GM18870 (cell line): ENCODE data around the gene FNIP2.

Source experiments
- ATAC-seq: cut with Tn5 transposase; IDR thresholded peaks from one replicate; pipeline ENCODE4 v1.9.1; 2021; ENCODE audit warnings: moderate library complexity; ENCODE audit not compliant: unreplicated experiment

Gene FNIP2

DNA sequence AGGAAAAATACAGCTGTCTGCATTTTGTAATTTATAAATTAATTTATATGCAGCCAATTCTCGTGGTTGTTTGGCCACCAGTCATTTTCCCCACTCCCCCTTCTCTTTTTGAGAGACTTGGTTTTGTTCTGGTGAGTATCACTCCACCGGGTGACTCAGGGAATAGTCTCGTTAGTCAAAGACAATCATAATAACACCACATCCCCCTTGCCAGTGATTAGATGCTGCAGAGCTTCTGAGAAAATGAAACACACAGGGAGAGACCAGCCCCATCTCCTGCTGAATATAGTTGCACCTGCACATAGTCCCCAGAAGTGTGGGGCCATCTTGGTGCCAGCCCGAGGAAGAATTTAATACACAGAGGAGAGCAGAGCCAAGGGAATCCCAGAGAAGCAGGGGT lies 8.0 kb upstream of the FNIP2 start:
- no peak for ATAC-seq

DNA sequence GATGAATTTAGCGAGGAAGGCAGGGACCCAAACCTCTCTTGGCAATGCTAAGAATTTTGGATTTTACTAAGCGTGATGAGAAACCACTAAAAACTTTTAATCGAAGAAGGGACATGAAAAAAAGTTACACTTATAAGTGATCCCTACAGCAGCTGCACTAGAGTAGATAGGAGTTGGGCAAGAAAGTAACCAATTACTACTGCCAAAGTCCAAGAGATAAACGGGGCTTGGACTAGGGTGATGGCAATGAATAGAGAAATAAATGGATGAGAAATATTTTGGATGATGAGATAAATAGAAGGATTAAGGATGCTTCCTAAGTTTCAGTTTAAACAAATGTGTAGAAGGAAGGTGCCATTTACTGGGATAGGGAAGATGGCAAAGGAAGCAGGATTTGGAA lies 6.3 kb upstream of the FNIP2 start:
- no peak for ATAC-seq

DNA sequence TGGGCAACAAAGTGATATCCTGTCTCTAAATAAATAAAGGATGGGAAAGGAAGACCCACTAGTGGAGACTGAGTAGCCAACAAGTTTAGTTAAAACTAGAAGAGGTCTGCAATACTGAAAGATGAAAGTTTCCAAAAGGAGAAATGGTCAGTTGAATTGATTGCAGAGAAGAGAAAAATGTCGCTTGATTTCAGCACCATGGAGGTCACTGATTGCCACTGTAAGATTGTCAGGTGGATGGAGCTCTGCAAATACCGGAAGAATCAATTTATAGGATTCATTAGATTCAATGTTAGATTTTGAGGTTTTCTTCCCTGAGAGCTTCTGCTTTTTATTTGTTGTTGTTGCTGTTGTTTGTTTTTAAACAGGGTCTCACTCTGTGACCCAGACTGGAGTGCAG lies 5.4 kb upstream of the FNIP2 start:
- no peak for ATAC-seq

DNA sequence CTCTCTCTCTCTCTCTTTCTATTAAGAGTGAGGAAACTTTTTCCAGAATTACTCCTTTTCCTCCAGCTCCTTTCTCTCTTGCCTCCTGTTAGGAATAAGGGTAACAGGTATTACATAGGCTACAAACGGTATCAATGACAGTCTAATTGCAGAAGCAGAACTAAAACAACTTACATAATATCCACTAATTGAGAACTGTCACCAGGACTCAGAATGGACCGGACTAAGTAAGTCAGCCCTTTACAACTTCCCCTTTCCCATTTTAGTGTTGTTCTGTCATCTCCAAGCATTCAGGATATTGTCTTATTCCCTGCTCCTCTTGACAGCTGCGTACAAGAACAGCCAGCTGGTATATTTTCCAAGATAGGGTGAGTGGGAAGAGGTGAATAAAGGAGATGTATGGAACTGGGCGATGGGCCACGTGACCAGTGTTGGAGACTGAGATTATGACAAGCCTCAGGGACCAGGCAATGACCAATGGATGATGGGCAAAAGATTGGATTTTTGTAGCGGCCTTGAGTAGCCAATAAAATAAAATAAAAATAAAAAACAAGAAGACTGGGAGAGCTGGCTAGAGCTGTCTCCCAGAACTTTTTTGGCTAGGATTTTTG lies 2.3 kb upstream of the FNIP2 start:
- no peak for ATAC-seq

DNA sequence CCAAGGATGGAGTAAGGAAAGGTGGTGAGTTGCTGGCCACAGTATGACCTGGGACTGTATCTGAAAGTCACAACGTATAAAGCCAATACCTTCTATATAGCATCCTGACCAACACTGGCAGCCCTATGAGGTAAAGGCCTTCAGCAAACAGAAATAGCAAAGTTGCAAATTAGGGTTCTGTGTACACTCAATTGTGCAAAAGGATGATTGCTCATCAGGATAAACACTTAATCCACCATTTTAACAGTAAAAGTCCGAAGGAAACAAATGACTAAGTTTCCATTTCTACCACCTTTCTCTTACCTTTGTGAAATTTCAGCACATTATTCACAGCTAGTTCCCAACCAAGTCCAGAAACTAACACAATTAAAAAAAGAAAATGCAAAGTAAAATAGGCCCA lies 1.4 kb upstream of the FNIP2 start:
- ATAC-seq = no peak

DNA sequence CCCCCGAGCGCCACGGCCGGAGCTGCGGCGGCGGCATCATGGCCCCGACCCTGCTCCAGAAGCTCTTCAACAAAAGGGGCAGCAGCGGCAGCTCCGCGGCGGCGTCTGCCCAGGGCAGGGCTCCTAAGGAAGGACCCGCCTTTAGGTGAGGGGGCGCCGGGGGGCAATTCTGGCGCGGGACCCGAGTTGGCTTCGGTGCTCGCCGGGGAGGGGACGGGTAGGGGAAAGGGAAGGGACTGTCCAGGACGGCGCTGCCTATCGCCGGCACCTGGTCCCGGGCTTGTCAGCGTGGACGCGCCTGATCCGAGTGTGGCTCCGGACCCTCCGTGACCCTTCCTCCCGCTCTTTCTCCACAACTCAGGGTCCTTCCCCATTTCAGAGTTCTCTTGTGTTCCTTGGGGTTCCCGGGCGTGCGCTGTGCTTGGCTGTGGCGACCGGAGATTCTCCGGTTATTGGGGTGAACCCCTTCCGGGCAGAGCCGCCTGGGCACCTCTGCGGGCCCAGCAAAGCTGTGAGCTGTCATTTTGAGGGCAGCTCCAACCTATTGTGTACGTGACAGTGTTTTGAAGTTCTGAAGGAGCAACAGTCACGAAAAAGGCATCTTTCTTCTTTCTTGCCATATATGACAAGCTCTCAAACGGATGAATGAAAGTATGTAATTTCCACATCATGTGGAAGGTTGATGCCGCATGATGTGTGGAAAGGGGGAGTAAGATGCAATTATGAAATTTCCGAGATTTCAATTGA lies 522 bp downstream of the FNIP2 start:
- ATAC-seq = peak; percentile 26

DNA sequence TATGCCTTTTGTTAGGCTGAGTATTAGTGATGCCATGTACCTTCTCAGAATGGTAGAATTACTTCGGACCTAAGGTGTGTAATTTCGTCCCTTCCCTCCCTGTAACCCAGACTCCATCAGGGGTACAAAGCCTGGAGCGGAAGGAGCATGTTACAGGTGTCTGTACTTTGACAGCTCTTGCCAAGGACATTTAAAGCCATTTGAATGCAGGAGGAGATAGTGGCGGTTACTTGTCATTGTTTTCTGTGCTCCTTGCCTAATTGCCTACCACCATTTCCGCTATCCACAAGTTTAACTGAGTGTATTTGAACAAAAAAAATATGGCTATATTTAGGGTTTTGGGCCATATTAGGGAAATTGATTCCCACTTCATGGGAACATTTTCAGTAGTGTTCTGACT lies 1.8 kb downstream of the FNIP2 start:
- no peak for ATAC-seq

DNA sequence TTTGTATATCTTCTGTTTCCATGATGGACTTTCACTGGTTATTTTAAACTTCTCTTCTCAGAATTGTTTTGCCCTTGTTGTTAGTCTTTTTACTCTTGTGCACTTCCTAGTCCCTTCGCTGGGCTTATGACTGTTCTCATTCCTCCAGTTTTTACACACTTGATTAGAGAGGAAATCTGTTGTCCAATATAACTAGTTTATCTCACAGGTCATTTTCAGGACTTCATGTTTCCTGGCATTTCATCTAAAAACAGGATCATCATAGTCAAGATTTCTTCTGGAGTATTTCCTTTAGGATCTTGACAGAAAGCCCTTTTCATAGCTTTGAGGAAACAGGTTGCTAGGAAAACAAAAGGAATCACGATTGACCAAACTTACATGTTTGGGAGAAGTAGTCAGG lies 3.0 kb downstream of the FNIP2 start:
- ATAC-seq = no peak

DNA sequence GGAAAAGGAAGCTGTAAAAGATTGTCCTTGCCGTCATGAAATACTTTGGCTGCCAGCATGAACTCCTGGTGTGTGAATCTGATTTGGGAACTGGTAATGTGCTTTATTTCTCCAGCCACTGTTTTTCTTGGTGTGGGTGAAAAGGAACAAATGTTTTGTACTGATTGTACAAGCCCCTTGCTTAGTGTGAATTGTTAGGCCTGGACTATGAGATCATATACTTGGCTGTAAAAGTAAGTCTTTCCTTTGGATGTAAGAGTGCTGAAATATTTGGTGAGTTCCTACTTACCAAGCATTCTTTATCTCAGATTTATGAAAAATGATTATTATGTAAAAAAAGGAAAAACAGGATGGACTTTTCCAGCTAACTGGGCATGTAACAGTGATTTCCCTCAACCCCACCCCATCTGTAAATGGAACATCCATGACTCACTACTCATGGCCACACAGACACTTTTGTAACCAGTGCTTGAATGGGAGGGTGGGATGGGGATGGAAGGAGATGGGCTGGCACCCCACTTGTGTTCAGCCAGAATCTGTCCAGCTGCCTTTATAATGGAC lies 6.3 kb downstream of the FNIP2 start:
- no peak for ATAC-seq

DNA sequence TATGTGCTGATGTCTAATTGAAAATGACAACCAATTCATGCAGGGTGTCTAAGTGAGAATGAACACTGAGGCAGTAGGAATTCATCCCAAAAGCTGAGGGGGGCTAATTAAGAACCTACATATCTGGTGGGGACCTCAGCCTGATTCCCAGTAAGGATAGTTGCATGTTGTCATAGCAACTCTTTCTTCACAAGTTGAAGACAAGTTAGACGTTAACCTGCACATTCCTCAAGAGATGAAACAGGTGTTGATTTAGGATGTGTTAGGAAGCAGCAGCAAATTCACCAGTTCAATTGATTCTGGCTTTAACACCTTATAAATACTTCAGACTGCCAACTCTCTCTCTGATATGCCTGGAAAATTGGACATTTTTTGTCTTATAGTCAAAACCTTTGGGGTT lies 7.3 kb downstream of the FNIP2 start:
- ATAC-seq = no peak

DNA sequence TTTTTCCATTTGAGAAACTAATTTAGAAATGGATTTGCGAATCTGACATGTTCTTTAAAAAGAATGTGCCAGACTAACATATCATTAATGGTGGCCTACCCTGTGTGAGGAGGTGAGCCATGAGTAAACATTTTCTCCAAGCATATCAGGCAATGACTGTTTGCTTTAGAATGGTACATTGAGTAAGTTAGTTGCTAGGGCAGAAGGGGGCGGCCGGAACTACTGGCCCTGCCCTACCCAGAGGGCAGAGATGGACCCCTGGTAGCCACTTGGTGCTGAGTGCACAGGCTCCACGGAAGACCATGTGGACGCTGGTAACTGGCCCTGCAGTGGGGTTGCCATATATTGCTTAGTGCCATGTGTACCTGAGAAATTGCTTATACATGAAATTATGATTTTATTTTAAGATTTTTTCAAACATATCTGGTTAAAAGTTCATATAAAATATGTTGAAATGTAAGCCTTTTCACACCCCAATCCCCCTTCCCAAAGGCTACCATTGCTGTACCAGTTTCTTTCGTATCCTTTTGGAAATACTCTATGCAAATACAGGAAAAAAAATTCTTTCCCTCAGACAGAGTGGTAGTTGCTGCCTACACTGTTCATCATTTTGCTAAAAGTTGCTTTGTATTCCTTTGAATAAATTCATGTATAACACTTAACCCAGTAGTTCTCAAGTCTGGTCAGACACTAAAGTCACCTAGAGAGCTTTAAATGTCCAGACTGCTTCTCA lies 8.8 kb downstream of the FNIP2 start:
- ATAC-seq = peak; percentile 13

DNA sequence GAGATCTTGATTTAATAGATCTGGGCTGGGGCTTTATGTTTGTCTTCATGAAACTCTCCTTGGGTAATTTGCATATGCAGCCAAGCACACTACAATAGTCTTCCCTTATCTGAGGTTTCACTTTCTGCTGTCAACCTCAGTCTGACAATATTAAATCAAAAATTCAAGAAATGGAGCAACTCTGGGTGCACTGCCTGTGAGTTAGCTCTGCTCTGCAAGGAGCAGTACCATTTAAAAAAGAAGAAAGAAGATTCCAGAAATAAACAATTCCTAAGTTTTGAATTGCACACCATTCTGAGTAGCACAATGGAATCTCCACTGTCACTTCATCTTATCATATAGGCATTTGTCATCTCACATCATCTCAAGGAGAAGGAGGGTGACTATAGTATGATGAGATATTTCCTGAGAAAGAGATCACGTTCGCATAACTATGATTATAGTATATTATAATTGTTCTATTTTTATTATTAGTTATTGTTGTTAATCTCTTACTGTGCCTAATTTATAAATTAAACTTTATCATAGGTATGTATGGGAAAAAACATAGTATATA lies 9.4 kb downstream of the FNIP2 start:
- peak; percentile 94 for ATAC-seq

DNA sequence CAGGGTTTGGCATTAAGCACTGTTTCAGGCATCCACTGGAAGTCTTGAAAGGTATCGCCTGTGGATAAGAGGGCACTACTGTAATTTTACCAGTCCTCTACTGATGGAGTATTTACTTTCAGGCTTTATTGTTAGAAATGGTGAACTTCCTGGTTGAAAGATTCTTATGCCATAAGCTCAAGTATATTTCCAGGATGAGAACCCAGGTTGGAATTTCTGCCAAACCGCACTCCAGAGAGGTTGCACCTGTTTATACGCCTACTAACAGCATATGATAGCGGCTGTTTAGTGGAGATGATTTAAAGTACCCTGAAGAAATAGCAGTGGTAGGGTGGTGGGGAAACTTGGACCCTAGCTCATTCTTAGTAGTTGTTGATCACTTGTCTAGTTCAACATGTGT lies 9.9 kb downstream of the FNIP2 start:
- ATAC-seq = no peak

DNA sequence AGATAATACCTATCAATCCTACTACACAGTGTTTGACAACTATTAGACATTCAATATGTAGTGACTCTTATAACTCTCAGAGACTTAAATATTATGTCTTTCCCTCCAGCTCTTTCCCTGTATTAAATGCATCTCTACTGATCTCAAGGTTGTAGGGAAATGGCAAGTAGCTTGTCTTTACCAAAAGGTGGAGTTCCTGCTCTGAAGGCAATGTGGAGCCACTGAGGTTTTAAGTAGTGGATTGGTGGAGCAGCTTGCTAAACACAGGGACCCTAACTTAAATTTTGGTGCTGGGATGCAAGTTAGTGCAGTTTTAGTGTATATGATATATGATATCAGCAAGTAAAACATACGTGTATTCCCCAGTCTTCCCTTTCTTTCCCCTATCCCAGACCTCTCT lies 13.1 kb downstream of the FNIP2 start:
- no peak for ATAC-seq

DNA sequence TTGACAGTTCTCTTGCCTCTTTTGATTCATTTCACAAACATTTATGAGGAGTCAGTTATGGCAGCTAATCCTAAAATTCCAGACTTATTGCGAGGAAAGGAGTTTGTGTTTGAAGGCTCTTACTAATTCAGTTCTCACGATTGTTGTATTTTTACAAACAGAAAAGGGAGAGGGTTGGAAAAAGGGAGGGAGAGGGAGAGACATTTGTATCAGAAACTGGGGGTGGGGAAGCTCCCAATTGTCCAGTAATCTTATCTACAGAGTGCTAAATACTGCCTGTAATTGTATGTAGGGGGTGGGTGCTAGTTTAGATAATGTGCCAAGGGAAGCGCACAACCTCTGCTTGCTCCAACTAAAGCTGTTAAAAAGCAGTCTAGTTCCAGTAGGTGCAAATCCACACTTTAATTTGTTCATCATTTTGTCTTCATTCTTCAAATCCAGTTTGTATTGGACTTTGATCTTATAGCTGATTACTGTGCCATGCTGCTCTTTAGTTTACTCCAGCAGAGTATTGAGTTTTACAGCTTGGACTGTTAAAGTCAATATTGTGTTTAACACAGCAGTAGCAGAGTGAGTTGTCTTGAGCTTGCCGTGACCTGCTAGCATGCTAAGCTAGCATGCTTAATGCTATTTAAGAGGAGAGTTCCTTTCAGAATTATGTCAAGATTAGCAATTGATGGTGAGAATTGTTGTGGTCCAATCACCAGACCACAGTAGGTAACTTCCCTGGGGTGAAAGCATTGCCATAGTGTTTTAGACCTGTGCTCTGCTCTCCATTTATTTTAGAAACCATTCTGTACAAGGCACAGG lies 13.9 kb downstream of the FNIP2 start:
- peak; percentile 61 for ATAC-seq

DNA sequence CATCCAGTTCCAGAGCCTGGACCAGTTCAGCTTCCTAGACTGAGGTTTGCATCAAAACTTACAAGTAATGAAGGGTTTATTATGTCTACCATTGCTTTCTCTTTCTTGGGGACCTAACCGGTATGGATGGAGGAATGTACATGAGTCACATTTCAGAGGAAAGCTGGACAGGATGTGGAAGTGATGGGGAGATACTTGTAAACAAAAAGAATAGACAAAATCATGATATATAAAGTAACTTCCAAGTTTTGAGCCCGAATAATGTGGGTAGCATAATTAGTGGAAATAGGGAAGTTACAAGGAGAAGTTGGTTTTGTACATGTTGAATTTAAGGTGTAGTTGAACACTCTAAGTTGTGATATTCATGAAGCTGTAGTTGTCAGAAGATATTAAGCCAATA lies 15.0 kb downstream of the FNIP2 start:
- ATAC-seq = no peak

DNA sequence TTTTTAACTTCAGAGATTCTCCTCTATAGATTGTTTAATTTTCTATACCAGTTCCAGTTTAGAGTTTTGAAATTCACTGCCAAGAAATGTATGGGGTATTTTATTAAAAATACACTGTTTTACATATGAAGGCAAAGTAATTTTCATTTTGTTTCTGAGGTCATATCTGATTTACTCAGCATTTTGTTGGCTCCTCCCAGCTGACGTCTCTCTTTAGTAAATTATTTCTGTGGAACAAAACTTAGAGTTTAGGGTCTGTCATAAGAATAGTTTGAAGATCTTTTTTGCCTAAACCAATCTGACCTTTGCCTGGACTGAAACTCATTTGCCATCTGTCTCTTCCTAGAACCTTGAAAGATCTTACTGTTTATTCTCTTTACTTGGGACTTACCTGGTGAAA lies 16.9 kb downstream of the FNIP2 start:
- ATAC-seq = no peak

DNA sequence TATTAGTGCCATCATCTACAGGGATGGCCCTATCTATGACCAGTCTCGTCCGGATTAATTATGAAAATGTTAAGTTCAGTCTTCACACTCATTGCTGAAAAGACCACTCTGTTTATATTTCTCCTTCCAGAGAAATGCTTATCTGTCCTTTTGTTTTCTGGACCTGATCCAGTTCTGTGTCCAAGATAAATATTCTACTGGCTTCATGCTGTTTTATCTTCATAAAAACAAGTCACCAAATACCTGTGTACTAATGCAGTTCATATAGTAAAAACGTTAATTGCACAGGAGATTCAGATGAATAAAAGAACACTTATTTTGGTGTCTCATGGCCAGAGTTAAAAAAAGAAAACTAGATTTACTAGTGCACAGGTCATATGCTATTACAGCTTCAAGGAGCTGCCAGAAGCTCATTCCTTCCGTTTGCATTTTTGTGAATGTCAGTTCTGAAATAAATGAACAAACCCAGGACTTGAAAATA lies 17.3 kb downstream of the FNIP2 start:
- ATAC-seq = no peak

DNA sequence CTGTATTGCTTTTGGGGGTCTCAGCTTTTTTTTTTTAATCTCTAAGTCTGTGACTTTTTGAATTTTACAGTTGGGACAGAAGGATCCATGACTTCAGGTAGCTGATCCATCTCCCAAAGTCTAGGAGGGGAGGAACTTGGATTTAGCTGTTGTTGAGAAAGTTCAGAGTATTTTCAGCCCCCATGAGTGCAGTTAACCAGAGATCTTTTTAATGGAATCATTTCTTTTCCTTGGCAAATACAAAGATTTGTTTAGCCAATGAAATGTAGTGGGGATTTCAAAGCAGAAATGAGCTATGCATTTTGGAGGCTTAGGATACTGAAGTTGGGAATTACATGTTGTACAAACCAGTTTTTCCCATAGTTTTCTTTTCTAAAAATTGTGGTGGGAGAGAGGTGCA lies 18.1 kb downstream of the FNIP2 start:
- ATAC-seq = no peak

DNA sequence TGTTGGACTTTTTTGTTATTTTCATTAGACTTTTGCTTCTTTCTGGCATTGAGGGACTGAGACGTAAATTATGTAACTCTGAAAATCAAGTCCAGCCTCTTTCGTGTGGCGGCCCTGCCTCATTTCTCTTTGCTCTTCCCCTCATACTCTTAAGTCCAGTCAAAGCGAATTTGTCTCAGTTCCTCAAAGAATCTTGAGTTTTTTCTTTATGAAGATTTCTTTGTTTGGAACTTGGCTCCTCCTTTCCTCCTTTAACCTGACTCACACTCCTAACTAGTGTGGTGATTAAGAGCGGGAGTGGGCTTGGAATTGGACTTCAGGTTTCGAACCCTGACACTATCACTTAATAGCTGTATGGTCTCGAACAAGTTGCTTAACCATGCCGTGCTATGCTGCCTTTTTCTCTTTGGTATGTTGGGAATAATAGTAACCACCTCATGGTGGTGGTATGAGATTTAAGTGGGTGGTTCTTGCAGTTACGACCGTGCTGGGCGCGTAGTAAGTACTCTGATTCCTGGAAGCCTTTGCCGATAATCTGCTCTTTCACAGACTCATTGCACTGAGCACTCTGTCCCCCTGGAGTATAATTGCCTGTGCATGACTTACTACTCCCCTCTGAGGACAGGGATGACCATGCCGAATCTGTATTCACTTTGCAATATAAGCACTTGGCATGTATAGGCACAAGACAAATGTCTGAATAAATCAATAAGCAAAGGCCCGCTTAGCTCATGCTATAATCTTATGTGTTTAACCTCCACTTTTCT lies 19.1 kb downstream of the FNIP2 start:
- ATAC-seq = no peak
